Stimulated activated CD4-positive, alpha-beta T cell treated with anti-CD3 and anti-CD28 coated beads, Interleukin-4, amount 100 ng/mL, for 48 hours (primary cell): ENCODE measurements around the gene MON2.

Experiments
- DNase-seq, 2 donors: peaks; one replicate each; pipeline ENCODE4 v3.0.0-alpha.2; 2020; ENCODE audit warnings: low read depth in 2 of 2

The MON2 gene

GRCh38 chr12:62613081-62613480 lies 146.5 kb downstream of the MON2 start:
- DNase-seq = no peak

GRCh38 chr12:62618319-62618718 lies 151.7 kb downstream of the MON2 start:
- DNase-seq = no peak

- DNase-seq = no peak
Observed at GRCh38 chr12:62618930-62619329, 152.3 kb downstream of the MON2 start.

- no peak for DNase-seq
Observed at GRCh38 chr12:62621101-62621638, 154.5 kb downstream of the MON2 start.

GRCh38 chr12:62622177-62622576 lies 155.6 kb downstream of the MON2 start:
- DNase-seq = no peak

GRCh38 chr12:62625228-62625627 lies 158.6 kb downstream of the MON2 start:
- no peak for DNase-seq

DNA sequence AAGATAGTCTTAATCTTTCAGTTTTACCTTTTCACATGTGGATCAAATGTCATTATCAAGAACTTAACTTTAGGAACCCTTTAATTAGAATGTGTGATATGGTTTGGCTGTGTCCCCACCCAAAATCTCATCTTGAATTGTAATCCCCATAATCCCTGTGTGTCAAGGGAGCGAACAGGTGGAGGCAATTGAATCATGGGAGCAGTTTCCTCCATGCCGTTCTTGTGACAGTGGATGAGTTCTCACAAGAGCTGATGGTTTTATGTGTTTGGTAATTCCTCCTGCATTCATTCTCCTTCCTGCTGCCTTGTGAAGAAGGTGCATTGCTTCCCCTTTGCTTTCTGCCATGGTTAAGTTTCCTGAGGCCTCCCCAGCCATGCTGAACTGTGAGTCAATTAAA lies 160.6 kb downstream of the MON2 start:
- no peak for DNase-seq

DNA sequence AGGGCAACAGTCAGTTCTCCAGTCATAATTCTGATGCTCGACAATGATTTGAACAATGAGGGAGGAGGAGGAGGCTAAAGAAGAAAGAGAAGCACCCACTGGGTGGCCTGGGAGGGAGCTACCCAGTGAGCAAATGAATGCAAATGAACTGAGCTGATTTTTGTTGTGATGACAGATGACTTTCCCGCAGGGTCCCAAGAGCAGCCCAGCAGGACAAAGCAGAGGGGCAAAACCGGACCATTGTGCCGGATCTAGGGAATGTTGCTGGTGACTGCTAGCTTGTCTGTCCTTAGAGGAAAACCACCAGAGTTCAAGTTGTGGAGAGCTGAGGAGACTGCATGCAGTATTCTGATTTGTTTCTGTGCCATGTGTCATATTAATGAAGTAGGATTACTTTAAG lies 162.8 kb downstream of the MON2 start:
- DNase-seq = no peak

- no peak for DNase-seq
Observed at GRCh38 chr12:62629971-62630739, 163.5 kb downstream of the MON2 start.

GRCh38 chr12:62631471-62632410 lies 165.1 kb downstream of the MON2 start:
- DNase-seq = peak in 1 of 2 donors; percentile 4

DNA sequence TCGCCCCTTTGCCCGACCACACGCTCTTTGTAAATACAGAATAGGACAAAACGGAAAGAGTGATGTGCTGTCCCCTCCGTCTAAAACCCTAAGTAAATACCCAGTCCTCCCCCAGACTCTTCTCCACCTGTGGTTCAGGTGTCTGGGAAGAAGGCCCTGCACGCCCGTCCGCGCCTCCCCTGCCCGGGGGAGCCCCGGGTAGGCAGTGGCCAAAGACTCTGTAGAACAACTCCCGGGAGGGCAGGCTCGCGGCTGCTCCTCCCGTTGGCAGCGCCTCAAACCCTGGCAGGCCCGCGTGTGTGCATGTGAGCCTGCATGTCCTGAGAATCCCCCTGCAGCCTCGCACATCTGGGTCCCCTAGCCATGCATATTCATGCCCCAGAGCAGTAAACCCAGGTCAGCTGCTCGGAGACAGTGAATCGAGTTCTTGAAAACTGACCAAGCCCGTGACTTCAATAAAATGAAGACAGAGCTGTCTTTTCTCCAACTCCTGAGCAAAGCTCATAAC lies 165.8 kb downstream of the MON2 start:
- DNase-seq = no peak

DNA sequence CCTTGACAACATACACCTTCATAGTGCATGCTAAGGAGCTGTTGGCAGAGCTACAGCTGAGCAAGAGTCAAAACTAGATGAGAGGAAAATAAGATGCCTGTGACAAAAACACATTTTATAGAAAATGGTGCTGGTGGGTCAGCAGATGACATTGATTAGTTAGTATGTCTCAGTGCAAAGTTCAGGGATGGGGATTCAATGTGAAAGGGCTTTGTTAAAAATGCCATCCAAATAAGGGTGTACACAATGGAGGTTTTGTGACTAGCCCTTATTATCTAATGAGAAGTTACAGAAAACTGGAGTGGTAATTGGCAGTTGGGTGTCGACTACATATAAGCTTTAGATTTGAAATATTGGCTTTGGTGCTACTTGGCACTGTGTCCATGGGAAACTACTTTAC lies 169.0 kb downstream of the MON2 start:
- no peak for DNase-seq

DNA sequence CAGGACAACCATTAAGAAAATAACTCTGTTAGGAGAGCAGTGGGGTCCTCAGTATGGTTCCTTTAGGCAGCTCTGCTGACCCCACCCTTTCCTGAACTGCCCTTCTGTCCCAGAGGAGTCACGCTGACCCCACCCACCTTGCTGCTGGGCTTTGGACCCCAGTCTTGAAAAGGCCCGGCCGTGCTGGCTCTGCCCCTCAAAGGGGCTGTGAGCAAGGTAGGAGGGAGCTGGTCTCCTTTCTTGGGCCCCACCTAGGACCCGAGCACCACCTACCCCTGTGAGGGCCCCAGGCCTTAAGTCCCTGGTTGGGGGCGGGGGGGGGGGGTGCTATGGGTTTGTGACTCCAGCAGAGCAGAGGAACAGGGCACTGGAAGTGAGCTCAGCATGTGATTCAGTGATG lies 171.1 kb downstream of the MON2 start:
- no peak for DNase-seq

DNA sequence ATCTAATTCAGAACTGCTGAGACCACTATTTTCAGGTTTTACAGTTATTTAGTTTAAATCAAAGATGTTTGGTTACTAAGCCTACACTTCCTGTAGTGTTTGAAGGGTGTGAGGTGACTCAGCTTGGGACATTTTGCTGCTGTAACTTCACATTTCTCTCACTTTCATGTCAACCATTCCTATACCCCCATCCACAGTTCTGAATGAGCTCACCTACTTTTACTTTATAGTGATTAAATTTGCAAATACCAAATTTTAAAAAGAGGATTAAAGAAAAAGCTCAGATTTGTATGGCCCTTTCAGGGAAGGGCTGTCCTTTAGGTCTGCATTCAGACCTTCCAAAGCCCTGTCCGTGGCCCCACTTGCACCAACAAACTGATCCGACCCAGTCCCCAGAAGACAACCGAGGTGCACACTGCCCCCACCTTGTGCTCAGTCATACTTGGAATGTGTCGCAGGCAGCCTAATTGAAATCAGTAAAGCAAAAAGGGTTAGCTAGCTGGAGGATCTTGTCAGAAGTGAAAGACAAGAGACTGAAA lies 174.4 kb downstream of the MON2 start:
- peak; percentile 22 to 26 for DNase-seq

- no peak for DNase-seq
Observed at GRCh38 chr12:62642486-62642885, 175.9 kb downstream of the MON2 start.

DNA sequence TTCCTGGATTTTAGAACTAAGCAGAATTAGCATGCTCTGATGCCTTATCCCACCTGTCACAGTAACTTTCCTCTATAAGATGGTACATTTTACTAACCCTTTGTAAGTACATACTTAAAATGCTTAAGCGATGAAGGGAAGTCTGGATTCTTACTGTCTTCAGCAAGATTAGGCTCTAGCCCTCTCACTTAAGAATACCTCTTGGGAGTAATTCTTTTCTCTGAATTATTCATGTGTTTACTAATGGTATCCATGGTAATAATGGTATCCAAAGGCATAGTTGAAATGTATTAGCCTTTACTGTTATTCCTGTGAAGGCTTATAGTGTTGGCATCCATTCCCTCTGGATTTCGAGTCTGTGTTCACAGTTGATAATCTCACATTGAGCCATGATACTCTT lies 176.9 kb downstream of the MON2 start:
- DNase-seq = no peak

DNA sequence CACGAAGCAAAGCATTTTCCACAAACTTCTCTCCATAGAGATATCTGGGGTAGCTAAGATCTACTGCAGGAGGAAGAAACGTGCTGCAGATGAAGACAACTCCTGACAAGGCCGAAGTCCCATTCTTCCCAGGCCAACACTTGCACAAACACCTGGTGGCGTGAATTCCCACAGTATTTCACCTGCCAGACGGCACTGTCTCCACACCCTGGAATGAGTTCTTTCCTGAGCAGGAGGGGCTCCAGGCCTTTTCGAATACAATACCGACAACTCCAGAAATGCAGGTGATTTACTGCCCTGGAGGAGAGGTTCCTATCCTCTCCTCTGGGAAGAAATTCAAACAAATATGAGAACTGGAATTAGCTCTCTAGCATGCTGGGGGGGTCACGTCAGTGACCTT lies 179.9 kb downstream of the MON2 start:
- DNase-seq = no peak

- DNase-seq = no peak
Observed at GRCh38 chr12:62647586-62647985, 181.0 kb downstream of the MON2 start.

DNA sequence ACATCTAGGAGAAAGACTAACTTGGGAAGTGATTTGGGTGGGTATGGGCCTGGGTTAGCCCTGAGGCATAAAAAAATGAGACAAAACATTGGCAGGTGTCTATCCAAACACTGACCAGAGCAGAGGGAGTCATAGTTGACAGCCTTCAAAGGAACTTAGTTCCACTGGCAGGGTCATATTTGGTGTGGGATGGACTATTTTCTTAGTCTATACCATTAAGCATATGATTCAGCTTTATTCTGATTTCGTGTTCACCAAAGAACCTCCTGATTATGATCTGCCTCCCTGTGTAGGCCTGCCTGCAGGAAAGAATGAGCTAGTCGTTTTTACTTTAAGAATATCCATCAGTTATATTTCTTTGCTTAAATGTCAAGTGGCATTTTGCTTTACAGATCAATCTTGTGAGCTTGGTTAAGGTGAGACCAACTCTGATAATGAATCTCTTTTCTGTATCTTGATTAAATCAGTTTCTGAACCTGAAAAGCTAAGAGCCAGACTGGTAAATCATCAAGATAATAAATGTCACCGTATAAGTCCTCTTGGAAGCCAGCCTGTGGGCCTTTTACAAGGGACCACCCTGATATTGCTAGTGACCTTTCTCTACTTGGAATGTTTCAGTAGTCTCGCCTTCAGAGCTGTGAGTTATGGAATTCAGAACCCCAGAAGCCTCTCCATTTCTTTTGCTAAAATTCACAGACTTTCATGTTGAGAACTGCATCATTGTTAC lies 182.9 kb downstream of the MON2 start:
- DNase-seq = no peak
